K562 (cell line): ENCODE data around the gene WARS2. TPM values are rescaled to one million over a fixed set of nuclear protein-coding genes. Genes with fewer than 3 reads are reported as not detected.

Source experiments
- ATAC-seq: fragments of 200-7000 bp; cut with Tn5 transposase; 3 replicates; pipeline ENCODE4 v1.9.1; 2020; ENCODE audit warnings: moderate library complexity
- BruUV-seq: library from RNA; stranded (reverse); fragments of 400-500 nt; replicated peaks from 2 replicates; lab custom pipeline; 2021; lab: Mats Ljungman, UMichigan
- CTCF ChIA-PET: fragments of 300-600 bp; formaldehyde crosslinking; extraction: SDS; loops from one replicate; lab custom pipeline; 2021; ENCODE audit warnings: low intra/inter-chr PET ratio; lab: Yijun Ruan, JAX
- POLR2A ChIA-PET: fragments of 300-600, 350-650 bp; sonication (Branson Sonifier 250); formaldehyde crosslinking; extraction: SDS; loops from one replicate; lab custom pipeline; 2021; ENCODE audit warnings: antibody characterized with exemption, inconsistent platforms; lab: Yijun Ruan, JAX
- DNase-seq, 4 experiments: peaks; one replicate each; pipeline versions ENCODE4 v3.0.0 to v3.0.0-alpha.2; 2011 to 2018; ENCODE audit warnings: low spot score in 3 of 4, mixed read lengths in 3 of 4; ENCODE audit errors: extremely low read depth in 1 of 4
- FAIRE-seq: peaks from 2 replicates; lab custom pipeline; 2011; peaks lifted over from hg19 to GRCh38; lab: Jason Lieb, UNC
- H2AFZ ChIP-seq: 2 replicates; pipeline ENCODE4 v1.6.0; 2011; ENCODE audit warnings: low read depth, low read length, control low read depth, inconsistent platforms
- H3K27ac ChIP-seq: fragments of 200-600 bp; 3 replicates; pipeline ENCODE4 v1.8.0; 2011; ENCODE audit warnings: low read depth, mild to moderate bottlenecking, control low read depth, inconsistent platforms, low read length, moderate library complexity, mixed read lengths; ENCODE audit errors: extremely low read depth
- H3K27me3 ChIP-seq, 2 experiments: fragments of 300-600 bp in 1 of 2; 2 replicates in 1 of 2; 3 replicates in 1 of 2; pipeline versions ENCODE4 v1.6.0 to v1.8.0; 2011; ENCODE audit warnings: inconsistent platforms in 2 of 2, low read length in 2 of 2, mild to moderate bottlenecking in 1 of 2, mixed read lengths in 1 of 2, moderate library complexity in 1 of 2; ENCODE audit not compliant: control insufficient read depth in 2 of 2, insufficient read depth in 2 of 2
- H3K36me3 ChIP-seq: fragments of 300-600 bp; 3 replicates; pipeline ENCODE4 v1.8.0; 2011; ENCODE audit warnings: mild to moderate bottlenecking, low read length, inconsistent platforms; ENCODE audit not compliant: control insufficient read depth, insufficient read depth
- H3K4me1 ChIP-seq, 2 experiments: fragments of 200-600 bp in 1 of 2; replicated peaks in 1 of 2; 2 replicates in 1 of 2; 3 replicates in 1 of 2; pipeline versions ENCODE4 v1.5.1 to v1.8.0; 2011; ENCODE audit warnings: inconsistent platforms in 2 of 2, low read length in 2 of 2, mild to moderate bottlenecking in 1 of 2, mixed read lengths in 1 of 2, moderate library complexity in 1 of 2; ENCODE audit not compliant: control insufficient read depth in 2 of 2, insufficient read depth in 2 of 2
- H3K4me2 ChIP-seq: 2 replicates; pipeline ENCODE4 v1.6.1; 2011; ENCODE audit warnings: low read length, control low read depth, inconsistent platforms, mixed read lengths; ENCODE audit not compliant: insufficient read depth
- H3K4me3 ChIP-seq: fragments of 200-600 bp; sonication (generic), shearing (Covaris generic); 2 replicates; pipeline ENCODE4 v1.5.1; 2016; ENCODE audit warnings: control low read depth, inconsistent platforms
- H3K79me2 ChIP-seq: fragments of 200-600 bp; 3 replicates; pipeline ENCODE4 v1.8.0; 2011; ENCODE audit warnings: low read length, inconsistent platforms; ENCODE audit not compliant: control insufficient read depth, insufficient read depth
- H3K9ac ChIP-seq, 2 experiments: 2 replicates each; pipeline versions ENCODE4 v1.6.0 to v1.6.1; 2011; ENCODE audit warnings: low read depth in 2 of 2, low read length in 2 of 2, control low read depth in 1 of 2, inconsistent platforms in 1 of 2, mild to moderate bottlenecking in 1 of 2, mixed read lengths in 1 of 2; ENCODE audit not compliant: insufficient read depth in 1 of 2
- H3K9me1 ChIP-seq: one replicate; pipeline ENCODE4 v1.6.0; 2011; ENCODE audit warnings: inconsistent platforms, mild to moderate bottlenecking, low read length, moderate library complexity; ENCODE audit not compliant: control insufficient read depth, insufficient read depth
- H3K9me3 ChIP-seq: replicated peaks from 2 replicates; pipeline ENCODE4 v1.5.1; 2011; ENCODE audit warnings: low read depth, low read length, inconsistent platforms; ENCODE audit not compliant: control insufficient read depth, insufficient read depth
- H4K20me1 ChIP-seq: replicated peaks from 2 replicates; pipeline ENCODE4 v1.6.1; 2011; ENCODE audit warnings: low read length, inconsistent platforms, mixed read lengths; ENCODE audit not compliant: control insufficient read depth, insufficient read depth
- ATF1 ChIP-seq, 2 experiments: fragments of 450-650 bp in 1 of 2; IDR thresholded peaks; 2 replicates each; pipeline ENCODE4 v1.6.1; 2016; ENCODE audit warnings: missing compliant biosample characterization in 1 of 2, missing genetic modification characterization in 1 of 2
- HMBOX1 ChIP-seq: sonication (generic); IDR thresholded peaks from 2 replicates; pipeline ENCODE4 v1.6.1; 2016
- ID3 ChIP-seq, 2 experiments: fragments of 250-450 bp in 1 of 2; fragments of 450-650 bp in 1 of 2; sonication (Bioruptor Pico) in 1 of 2; IDR thresholded peaks; 2 replicates each; pipeline versions ENCODE4 v1.6.1 to v1.8.0; 2016 to 2021; ENCODE audit warnings: mild to moderate bottlenecking in 2 of 2, moderate library complexity in 2 of 2, missing compliant biosample characterization in 1 of 2, missing genetic modification characterization in 1 of 2
- RBM39 ChIP-seq: fragments of 200-400 bp; formaldehyde crosslinking; optimal IDR thresholded peaks from 2 replicates; pipeline ENCODE3; 2018; ENCODE audit warnings: low read depth, low read length
- RERE ChIP-seq: sonication (generic); formaldehyde crosslinking; IDR thresholded peaks from 2 replicates; pipeline ENCODE4 v1.8.0; 2023; ENCODE audit warnings: missing genetic modification reagents, mild to moderate bottlenecking, borderline replicate concordance
- RNF219 ChIP-seq: fragments of 250-450 bp; sonication (Bioruptor Pico); IDR thresholded peaks from 2 replicates; pipeline ENCODE4 v1.5.0; 2022; ENCODE audit warnings: mild to moderate bottlenecking
- SAFB2 ChIP-seq: fragments of 200-400 bp; formaldehyde crosslinking; IDR thresholded peaks from 2 replicates; pipeline ENCODE4 v1.6.1; 2018; ENCODE audit warnings: borderline replicate concordance, low read length, low read depth, moderate library complexity; ENCODE audit not compliant: severe bottlenecking
- SMAD1 ChIP-seq: fragments of 150-350 bp; IDR thresholded peaks from 2 replicates; pipeline ENCODE4 v1.6.1; 2014; ENCODE audit warnings: low read length, low read depth; ENCODE audit not compliant: partially characterized antibody
- TBP ChIP-seq: optimal IDR thresholded peaks from 2 replicates; pipeline ENCODE3; 2011; ENCODE audit warnings: low read depth, low read length, improper control_type of control experiment
- WGBS: fragments of 100-300 bp; shearing (Covaris generic); methylation state at CpG from one replicate; pipeline ENCODE4 v1.1.6; 2016; ENCODE audit warnings: low coverage, mixed read lengths; ENCODE audit not compliant: insufficient coverage; ENCODE audit errors: missing lambda C conversion rate; 5-methylcytosine and 5-hydroxymethylcytosine counted together
- in situ Hi-C: fragments of 300-500 bp; cut with MboI; formaldehyde crosslinking; loops from 4 replicates; pipeline ENCODE4 v1.15.0; 2018; ENCODE audit warnings: inconsistent platforms, mixed read lengths
- intact Hi-C: fragments of 100-400 bp; cut with micrococcal nuclease; formaldehyde crosslinking; loops from 2 replicates; pipeline ENCODE4 v1.14.2; 2022
- polyA plus RNA-seq, 8 experiments: library from polyadenylated mRNA; depleted of rRNA in 4 of 8; stranded (reverse) in 5 of 8; unstranded in 3 of 8; fragments of >200 nt; fragmentation: Nextera tagmentation in 2 of 8; fragmentation: Illumina TruSeq in 1 of 8; extraction: Ambion mirVana in 2 of 8; extraction: Trizol in 1 of 8; gene quantifications; 2 replicates each; pipeline versions ENCODE4 v1.2.1 to v1.2.3, GENCODE V29; 2011 to 2014; ENCODE audit warnings: inconsistent platforms in 1 of 8, missing spikeins in 1 of 8
- total RNA-seq, 7 experiments: library from RNA; depleted of rRNA in 6 of 7; stranded (reverse); fragments of >200 nt in 6 of 7; fragmentation: Illumina TruSeq in 2 of 7; extraction: Trizol in 2 of 7; gene quantifications; 2 replicates each; pipeline versions ENCODE4 v1.2.1 to v1.2.3, GENCODE V29; 2011 to 2021; ENCODE audit warnings: low replicate concordance in 1 of 7

Gene WARS2
- total and polyA plus RNA-seq, 9 of the 15 experiments (the other 6 are each of a cell fraction or from before 2014, with no cell fraction given), result 5.7 to 18.0 (median 16.9) TPM

GRCh38 chr1:119097380-119097779 lies 43.1 kb downstream of the WARS2 start:
- ChIA-PET CTCF (no interaction called here), POLR2A (no interaction called here)
- Histone ChIP-seq H3K4me1 (no peaks in the 10 kb centered on the region), H3K27me3 (no peaks in the 10 kb centered on the region), H2AFZ (no peak overlapping the region), H4K20me1 (no peaks in the 10 kb centered on the region), H3K9me3 (no peaks in the 10 kb centered on the region), H3K4me3 (no peak overlapping the region), H3K79me2 (no peaks in the 10 kb centered on the region), H3K36me3 (no peaks in the 10 kb centered on the region), H3K4me2 (no peak overlapping the region), H3K9me1 (no peaks in the 10 kb centered on the region), H3K9ac (no peak overlapping the region), H3K27ac (no peak overlapping the region)
- no peak for DNase-seq
- no peak for ATAC-seq
- 60% methylated on average over 3 of the region's 3 CpGs for WGBS
- no peak for FAIRE-seq
- no TSS peak for BruUV-seq
- in situ Hi-C loops, result no loop called here
- intact Hi-C loops, result no loop called here
- no peak for TF ChIP-seq RBM39
- no peak for TF ChIP-seq SMAD1
- no peak for TF ChIP-seq RERE (CRISPR knock-in tag)
- no peak for TF ChIP-seq ID3 (CRISPR knock-in tag; IDR thresholded peaks at IDR 0.05)
- no peak for TF ChIP-seq ID3 (tag; IDR thresholded peaks at IDR 0.05)
- TF ChIP-seq ATF1 (CRISPR knock-in tag; IDR thresholded peaks at IDR 0.05), result no peak
- no peak for TF ChIP-seq ATF1 (tag; IDR thresholded peaks at IDR 0.05)
- no peak for TF ChIP-seq HMBOX1
- TF ChIP-seq SAFB2, result no peak
- TF ChIP-seq RNF219 (CRISPR knock-in tag), result no peak
- TF ChIP-seq TBP, result no peak
